Effector memory CD8-positive, alpha-beta T cell (primary cell): ENCODE measurements around the gene UBE2O.

Experiments
- ATAC-seq: fragments of 150-1000 bp; cut with Tn5 transposase; replicated peaks from 2 replicates; pipeline ENCODE4 v1.10.0; 2021; ENCODE audit warnings: mild to moderate bottlenecking, moderate library complexity
- DNase-seq, 3 experiments: peaks; one replicate each; pipeline ENCODE4 v3.0.0; 2021
- H3K27ac Mint-ChIP-seq, 2 donors: one replicate each; pipeline ENCODE4 v1.8.0; 2022; ENCODE audit warnings: mild to moderate bottlenecking in 2 of 2, mixed read lengths in 2 of 2, moderate library complexity in 2 of 2
- H3K27me3 Mint-ChIP-seq, 2 donors: one replicate each; pipeline ENCODE4 v1.8.0; 2022; ENCODE audit warnings: mixed read lengths in 2 of 2
- H3K36me3 Mint-ChIP-seq: one replicate; pipeline ENCODE4 v1.8.0; 2022; ENCODE audit warnings: mild to moderate bottlenecking, moderate library complexity, mixed read lengths; ENCODE audit not compliant: insufficient read depth
- H3K4me1 Mint-ChIP-seq, 2 donors: one replicate each; pipeline ENCODE4 v1.8.0; 2022; ENCODE audit warnings: low read depth in 2 of 2, mixed read lengths in 2 of 2
- H3K4me3 Mint-ChIP-seq, 2 donors: one replicate each; pipeline ENCODE4 v1.8.0; 2022; ENCODE audit warnings: mild to moderate bottlenecking in 2 of 2, mixed read lengths in 2 of 2, moderate library complexity in 2 of 2
- H3K9me3 Mint-ChIP-seq, 2 donors: one replicate each; pipeline ENCODE4 v1.8.0; 2022; ENCODE audit warnings: mixed read lengths in 2 of 2
- total RNA-seq, 9 experiments: gene quantifications; one replicate each; lab custom pipeline; 2026; lab: John Stamatoyannopoulos, UW

UBE2O gene
- 58.7 to 91.1 (median 79.4) reads per million in 9 experiments for total RNA-seq

- peaks cover 10% of the 10 kb centered on the region for H3K36me3 Mint-ChIP-seq
- H3K9me3 Mint-ChIP-seq, result no peaks in the 10 kb centered on the region
- peak; percentile 93 to 96 (median 96) for DNase-seq
- H3K27ac Mint-ChIP-seq, result peak within 1 kb of the TSS; percentile 85 to 94
- peak within 1 kb of the TSS; percentile 85 to 88 for H3K4me3 Mint-ChIP-seq
- H3K27me3 Mint-ChIP-seq, result no peaks in the 10 kb centered on the region
- ATAC-seq, result peak; percentile 92
- H3K4me1 Mint-ChIP-seq, result peaks cover 25 to 39% of the 10 kb centered on the region in 2 donors
Observed at GRCh38 chr17:76452660-76453430, at the start of gene UBE2O. UBE2O (minus strand) TSS chr17:76453152; CDS start chr17:76453141, 11 bp downstream.

GRCh38 chr17:76501827-76502307 is 48.9 kb upstream of the UBE2O start:
- no peaks in the 10 kb centered on the region for H3K27me3 Mint-ChIP-seq
- peak overlapping the region; percentile 97 to 99 for H3K27ac Mint-ChIP-seq
- peak overlapping the region; percentile 85 to 95 for H3K4me3 Mint-ChIP-seq
- peaks cover 51 to 53% of the 10 kb centered on the region in 2 donors for H3K4me1 Mint-ChIP-seq
- DNase-seq, result no peak
- no peak for ATAC-seq
- peaks cover 26% of the 10 kb centered on the region for H3K36me3 Mint-ChIP-seq
- no peaks in the 10 kb centered on the region for H3K9me3 Mint-ChIP-seq

DNA sequence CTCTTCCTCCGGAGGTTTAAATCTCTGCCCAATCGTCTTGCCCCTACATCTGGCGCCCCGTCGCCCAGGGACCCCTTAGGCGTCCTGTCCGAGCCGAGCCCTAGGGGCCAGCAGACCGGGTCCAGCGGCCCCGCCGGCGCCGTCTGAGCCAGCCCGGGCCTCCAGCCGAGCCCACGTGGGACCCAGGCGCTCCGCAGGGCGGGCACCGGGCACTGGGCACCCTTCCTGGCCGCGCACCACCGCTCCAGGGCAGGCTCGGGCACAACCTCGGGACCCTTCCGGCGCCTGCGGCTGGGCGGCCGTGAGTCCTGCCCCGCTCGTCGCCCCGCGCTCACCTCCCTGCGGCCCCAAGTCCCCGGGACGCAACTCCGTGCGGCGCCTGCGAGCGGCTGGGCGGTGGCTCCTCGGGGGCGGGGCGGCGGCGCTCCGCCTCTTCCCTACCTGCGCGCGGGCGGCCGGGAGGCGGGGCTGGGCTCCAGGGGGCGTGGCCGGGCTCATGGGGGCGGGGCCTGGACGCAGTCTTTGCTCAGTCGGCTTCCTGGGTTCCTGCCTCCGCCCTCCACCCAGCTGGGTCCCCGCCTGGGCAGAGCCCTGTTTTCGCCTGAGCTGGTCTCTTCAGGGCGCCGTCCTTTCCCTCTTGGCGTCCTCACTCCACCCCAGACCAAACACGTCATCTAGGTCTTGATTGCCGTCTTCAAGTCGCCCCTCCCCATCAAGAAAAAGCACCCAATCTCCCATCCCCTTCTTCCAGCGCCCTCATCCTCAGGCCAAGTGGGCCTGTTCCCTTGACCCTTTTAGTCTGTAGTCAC is 48.3 kb upstream of the UBE2O start, which contains the start of gene RHBDF2:
RHBDF2 (minus strand) TSS at position 406 of the 809 bp plus-strand sequence. CDS start 19,899 bp downstream, outside the sequence.
- DNase-seq (peak; percentile 96 to 99 (median 98)), ATAC-seq (peak; percentile 87)
- Mint-ChIP-seq H3K9me3 (no peaks in the 10 kb centered on the region), H3K36me3 (peaks cover 28% of the 10 kb centered on the region), H3K27me3 (no peaks in the 10 kb centered on the region), H3K4me3 (peak within 1 kb of the TSS; percentile 85 to 95), H3K27ac (peak within 1 kb of the TSS; percentile 97 to 99), H3K4me1 (peaks cover 49 to 58% of the 10 kb centered on the region in 2 donors)

- Mint-ChIP-seq H3K4me3 (peak overlapping the region; percentile 85 to 95), H3K27me3 (no peaks in the 10 kb centered on the region), H3K9me3 (no peaks in the 10 kb centered on the region), H3K27ac (peak overlapping the region; percentile 97 to 99), H3K36me3 (peaks cover 28% of the 10 kb centered on the region), H3K4me1 (peaks cover 55 to 64% of the 10 kb centered on the region in 2 donors)
- no peak for DNase-seq
- peak; percentile 15 for ATAC-seq
Observed at GRCh38 chr17:76500747-76501017, 47.7 kb upstream of the UBE2O start.

GRCh38 chr17:76500074-76500746 is 47.3 kb upstream of the UBE2O start:
- ATAC-seq (no peak), DNase-seq (no peak)
- Mint-ChIP-seq H3K36me3 (peaks cover 28% of the 10 kb centered on the region), H3K27me3 (no peaks in the 10 kb centered on the region), H3K4me1 (peaks cover 60 to 64% of the 10 kb centered on the region in 2 donors), H3K9me3 (no peaks in the 10 kb centered on the region), H3K4me3 (peak overlapping the region; percentile 85 to 95), H3K27ac (peak overlapping the region; percentile 97 to 99)

DNA sequence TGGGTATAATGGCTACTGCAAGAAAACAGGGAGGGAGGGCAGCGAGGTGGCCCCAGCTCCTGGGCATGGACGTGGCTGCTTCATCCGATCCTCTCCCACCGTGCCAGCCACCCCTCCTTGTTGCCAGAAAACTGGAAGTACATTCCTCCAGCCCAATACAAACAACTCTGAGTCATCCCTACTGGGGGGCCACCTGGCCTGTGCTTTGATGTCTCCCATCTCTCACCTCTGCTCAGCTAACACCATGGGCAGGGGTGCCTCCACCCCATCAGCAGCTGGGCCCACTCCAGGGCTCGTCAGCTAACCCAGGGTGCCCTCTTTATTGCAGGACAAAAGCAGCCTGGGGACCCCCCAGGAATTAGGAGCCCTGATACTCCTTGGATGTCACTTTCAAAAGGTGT is 46.3 kb upstream of the UBE2O start:
- H3K4me3 Mint-ChIP-seq, result peak overlapping the region; percentile 85 to 95
- peaks cover 28% of the 10 kb centered on the region for H3K36me3 Mint-ChIP-seq
- DNase-seq (no peak), ATAC-seq (no peak)
- no peaks in the 10 kb centered on the region for H3K27me3 Mint-ChIP-seq
- peak overlapping the region; percentile 97 to 99 for H3K27ac Mint-ChIP-seq
- no peaks in the 10 kb centered on the region for H3K9me3 Mint-ChIP-seq
- H3K4me1 Mint-ChIP-seq, result peaks cover 66 to 69% of the 10 kb centered on the region in 2 donors

GRCh38 chr17:76498876-76499251 is 45.9 kb upstream of the UBE2O start:
- peak; percentile 13 for ATAC-seq
- Mint-ChIP-seq H3K4me1 (peaks cover 69 to 73% of the 10 kb centered on the region in 2 donors), H3K27me3 (no peaks in the 10 kb centered on the region)

DNA sequence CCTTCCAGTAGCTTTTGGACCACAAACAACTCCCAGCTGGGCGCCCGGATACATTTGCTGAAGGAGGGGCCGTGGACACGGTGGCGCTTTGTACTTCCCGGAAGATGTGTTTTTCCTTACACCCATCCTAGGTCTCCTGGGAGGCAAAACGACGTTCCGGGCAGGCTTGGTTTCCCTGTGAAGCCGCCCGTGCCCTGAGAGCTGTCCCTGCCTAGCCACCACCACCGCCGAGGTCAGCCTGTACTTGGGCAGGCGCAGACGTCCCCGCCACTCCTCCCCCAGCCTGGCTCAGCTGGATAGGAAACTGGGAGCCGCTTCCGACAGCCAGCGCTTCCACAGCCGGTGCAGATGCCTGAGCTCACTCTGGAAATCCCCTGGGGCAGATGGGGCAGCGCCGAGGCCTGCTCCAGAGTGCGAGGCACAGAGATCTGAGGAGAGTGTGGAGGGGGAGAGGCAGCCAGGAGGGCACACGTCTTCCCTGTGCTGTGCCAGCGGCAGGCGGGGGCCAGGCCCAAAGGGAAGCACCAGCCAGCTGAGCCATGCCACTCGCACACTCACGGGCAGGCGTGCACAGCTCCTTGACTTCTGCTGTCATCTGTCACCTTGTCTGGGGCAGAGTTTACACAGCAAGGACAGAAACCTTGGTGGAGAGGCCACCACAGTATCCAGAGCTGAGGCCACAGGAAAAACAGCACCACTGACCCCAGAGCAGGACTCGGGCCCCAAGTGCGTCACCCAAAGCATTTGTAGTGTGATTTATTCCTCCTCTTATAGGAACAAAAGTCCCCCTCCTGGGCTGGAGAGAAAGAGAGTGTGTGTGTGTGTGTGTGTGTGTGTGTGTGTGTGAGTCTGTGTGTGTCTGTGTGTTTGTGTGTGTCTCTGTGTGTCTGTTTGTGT is 45.3 kb upstream of the UBE2O start:
- Mint-ChIP-seq H3K4me3 (peak overlapping the region; percentile 85 to 95), H3K27ac (peak overlapping the region; percentile 97 to 99), H3K9me3 (no peaks in the 10 kb centered on the region), H3K36me3 (peaks cover 32% of the 10 kb centered on the region), H3K4me1 (peaks cover 76 to 79% of the 10 kb centered on the region in 2 donors), H3K27me3 (no peaks in the 10 kb centered on the region)
- ATAC-seq (no peak), DNase-seq (no peak)

More at GRCh38 chr17:76498876-76499251, 45.9 kb upstream of the UBE2O start:
- no peak for DNase-seq
- H3K4me3 Mint-ChIP-seq, result peak overlapping the region; percentile 85 to 95
- H3K9me3 Mint-ChIP-seq, result no peaks in the 10 kb centered on the region
- peak overlapping the region; percentile 97 to 99 for H3K27ac Mint-ChIP-seq
- peaks cover 29% of the 10 kb centered on the region for H3K36me3 Mint-ChIP-seq

DNA sequence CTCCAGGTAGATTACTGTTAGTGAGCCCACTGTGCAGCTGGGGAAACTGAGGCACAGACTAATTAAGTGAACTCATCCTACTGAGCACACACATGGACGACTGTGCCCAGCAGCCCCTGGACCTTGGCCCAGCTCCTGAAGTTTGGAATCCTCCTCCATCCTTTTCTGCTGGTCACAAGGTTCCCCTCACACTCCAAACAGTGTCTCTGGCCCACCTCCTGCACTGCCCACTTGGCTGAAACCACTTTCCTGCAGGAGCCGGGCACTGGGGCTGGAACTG is 44.7 kb upstream of the UBE2O start:
- no peak for ATAC-seq
- Mint-ChIP-seq H3K27me3 (no peaks in the 10 kb centered on the region), H3K4me1 (peaks cover 79 to 81% of the 10 kb centered on the region in 2 donors), H3K9me3 (no peaks in the 10 kb centered on the region), H3K27ac (peak overlapping the region; percentile 98 to 99), H3K36me3 (peaks cover 32% of the 10 kb centered on the region), H3K4me3 (peak overlapping the region; percentile 85 to 95)
- DNase-seq, result no peak

DNA sequence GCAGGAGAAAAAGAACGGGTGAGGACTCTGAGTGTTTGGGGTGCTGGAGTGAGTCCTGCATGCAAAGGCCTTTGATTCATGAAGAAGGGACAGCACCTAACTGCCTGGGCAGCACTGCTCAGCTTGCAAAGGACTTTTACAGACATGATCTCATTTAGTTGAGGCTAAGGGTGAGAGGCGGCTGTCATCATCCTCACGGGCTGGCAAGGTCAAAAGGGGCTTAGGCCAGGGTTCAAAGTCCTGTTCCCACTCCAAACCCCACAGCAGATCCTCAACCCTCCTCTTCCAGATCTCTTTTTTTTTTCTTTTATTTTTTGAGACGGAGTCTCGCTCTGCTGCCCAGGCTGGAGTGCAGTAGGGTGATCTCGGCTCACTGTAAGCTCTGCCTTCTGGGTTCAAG is 43.5 kb upstream of the UBE2O start:
- Mint-ChIP-seq H3K9me3 (no peaks in the 10 kb centered on the region), H3K27me3 (no peaks in the 10 kb centered on the region), H3K36me3 (peaks cover 26% of the 10 kb centered on the region), H3K4me1 (peaks cover 78 to 82% of the 10 kb centered on the region in 2 donors), H3K27ac (peak overlapping the region; percentile 98 to 99), H3K4me3 (peak overlapping the region; percentile 85 to 95)
- ATAC-seq (no peak), DNase-seq (no peak)

GRCh38 chr17:76495663-76496400 is 42.9 kb upstream of the UBE2O start:
- Mint-ChIP-seq H3K27me3 (no peaks in the 10 kb centered on the region), H3K4me1 (peaks cover 76 to 84% of the 10 kb centered on the region in 2 donors), H3K27ac (peak overlapping the region; percentile 98 to 99), H3K9me3 (no peaks in the 10 kb centered on the region), H3K36me3 (peaks cover 26% of the 10 kb centered on the region), H3K4me3 (peak overlapping the region; percentile 6 to 85)
- DNase-seq (no peak), ATAC-seq (no peak)
